ENCODE measurements around the gene TAB2. TPM values are rescaled to one million over a fixed set of nuclear protein-coding genes. Genes with fewer than 3 reads are reported as not detected.

TAB2 gene
- total and polyA plus RNA-seq, 2 of the 8 experiments (the other 6 are each of a cell fraction or from before 2014, with no cell fraction given) = 40.4 to 63.0 TPM

GRCh38 chr6:149379977-149380376 is 62.5 kb downstream of the TAB2 start:
- no peak overlapping the region for H2BK15ac ChIP-seq (ENCODE audit: low read length)
- H3K56ac ChIP-seq (replicated peaks; ENCODE audit: insufficient read length, low read depth, low read length) = no peak overlapping the region
- WGBS, 2 experiments (ENCODE audit: extremely low coverage in 1 of 2, insufficient coverage in 1 of 2, insufficient read length in 1 of 2, insufficient replicate concordance in 2 of 2, low coverage in 1 of 2, low lambda C conversion rate in 2 of 2, missing lambda C conversion rate in 1 of 2) = 89% methylated on average over 3 of the region's 3 CpGs; no CpG with 5 or more reads in 1 of the 2 experiments
- no peak overlapping the region for H2AFZ ChIP-seq (ENCODE audit: low read length)
- no peak overlapping the region for H2BK20ac ChIP-seq (ENCODE audit: low read length)
- no peaks in the 10 kb centered on the region for H3K9me3 ChIP-seq (ENCODE audit: insufficient read depth in 2 of 2, low read depth in 1 of 2, low read length in 1 of 2)
- H4K8ac ChIP-seq (ENCODE audit: extremely low read depth, insufficient read depth, low read length) = no peak overlapping the region
- H4K20me1 ChIP-seq (replicated peaks in 1 of 2; ENCODE audit: control insufficient read depth in 1 of 2, insufficient read depth in 2 of 2, low read length in 2 of 2) = no peaks in the 10 kb centered on the region
- no peak overlapping the region for H4K5ac ChIP-seq (ENCODE audit: insufficient read length, low read depth, low read length)
- H2BK5ac ChIP-seq (ENCODE audit: low read depth, low read length) = no peak overlapping the region
- H3K79me1 ChIP-seq (ENCODE audit: low read depth, low read length) = no peaks in the 10 kb centered on the region
- H3K27ac ChIP-seq (ENCODE audit: low read depth, low read length) = no peak overlapping the region
- no peak for DNase-seq (ENCODE audit: low read depth in 1 of 2, low spot score in 2 of 2)
- H3K18ac ChIP-seq (ENCODE audit: extremely low read depth, low read length) = no peak overlapping the region
- H2BK12ac ChIP-seq (ENCODE audit: low read depth, low read length) = no peak overlapping the region
- no peak overlapping the region for H3K4me3 ChIP-seq (ENCODE audit: extremely low read depth in 1 of 4, insufficient read depth in 2 of 4, low read depth in 3 of 4, low read length in 4 of 4)
- H3K4me2 ChIP-seq (ENCODE audit: insufficient read depth in 1 of 2, low read depth in 2 of 2, low read length in 2 of 2) = no peak overlapping the region
- peaks cover 10 to 35% (median 24%) of the 10 kb centered on the region in 4 experiments; a peak in 7 of 8 replicates for H3K36me3 ChIP-seq (ENCODE audit: control insufficient read depth in 2 of 4, insufficient read depth in 4 of 4, low read length in 3 of 4)
- peaks cover 0 to 14% of the 10 kb centered on the region in 2 experiments; a peak in 2 of 4 replicates for H3K79me2 ChIP-seq (ENCODE audit: control insufficient read depth in 1 of 2, insufficient read depth in 2 of 2, low read length in 2 of 2)
- FAIRE-seq = no peak
- H4K91ac ChIP-seq (replicated peaks; ENCODE audit: insufficient read length, low read length) = no peak overlapping the region
- no peak overlapping the region for H2AK5ac ChIP-seq (ENCODE audit: low read depth, low read length)
- H3K23ac ChIP-seq (ENCODE audit: insufficient read length) = no peak overlapping the region
- no peaks in the 10 kb centered on the region for H3K4me1 ChIP-seq (replicated peaks in 1 of 4; ENCODE audit: control insufficient read depth in 3 of 4, insufficient read depth in 4 of 4, low read length in 3 of 4)
- CTCF ChIA-PET (ENCODE audit: partially characterized antibody) = no interaction called here
- no peaks in the 10 kb centered on the region for H3K23me2 ChIP-seq (ENCODE audit: low read depth, low read length)
- POLR2A ChIA-PET (ENCODE audit: partially characterized antibody) = no interaction called here
- H3K9ac ChIP-seq (replicated peaks in 1 of 4; ENCODE audit: extremely low read depth in 1 of 4, low read depth in 3 of 4, low read length in 3 of 4) = no peak overlapping the region
- H3K27me3 ChIP-seq (replicated peaks in 1 of 4; ENCODE audit: control insufficient read depth in 3 of 4, extremely low read depth in 1 of 4, insufficient read depth in 3 of 4, low read length in 3 of 4) = no peaks in the 10 kb centered on the region
- no peak overlapping the region for H2BK120ac ChIP-seq (replicated peaks; ENCODE audit: low read depth, low read length)
- H3K4ac ChIP-seq (replicated peaks; ENCODE audit: insufficient read length, low read depth, low read length) = no peak overlapping the region
- H3K14ac ChIP-seq (ENCODE audit: insufficient read length) = no peak overlapping the region
- TF ChIP-seq SP4 (IDR thresholded peaks at IDR 0.05; ENCODE audit: low read length) (no peak), SP2 (IDR thresholded peaks at IDR 0.05; ENCODE audit: low read length) (no peak), YY1 (IDR thresholded peaks at IDR 0.05; ENCODE audit: low read depth, low read length) (no peak), BACH1 (IDR thresholded peaks at IDR 0.05; ENCODE audit: low read length) (no peak), USF2 (IDR thresholded peaks at IDR 0.05; ENCODE audit: low read length) (no peak), SIRT6 (IDR thresholded peaks at IDR 0.05; ENCODE audit: low read length) (no peak), PHF8 (conservative IDR thresholded peaks at IDR 0.05; ENCODE audit: low read depth, low read length) (no peak), HDAC6 (IDR thresholded peaks at IDR 0.05; ENCODE audit: low read depth, low read length) (no peak), CREB1 (IDR thresholded peaks at IDR 0.05) (no peak), RNF2 (IDR thresholded peaks at IDR 0.05; ENCODE audit: borderline replicate concordance, low read depth, low read length, missing control alignments, poor library complexity, severe bottlenecking) (no peak)
- TF ChIP-seq, protein P1, sequence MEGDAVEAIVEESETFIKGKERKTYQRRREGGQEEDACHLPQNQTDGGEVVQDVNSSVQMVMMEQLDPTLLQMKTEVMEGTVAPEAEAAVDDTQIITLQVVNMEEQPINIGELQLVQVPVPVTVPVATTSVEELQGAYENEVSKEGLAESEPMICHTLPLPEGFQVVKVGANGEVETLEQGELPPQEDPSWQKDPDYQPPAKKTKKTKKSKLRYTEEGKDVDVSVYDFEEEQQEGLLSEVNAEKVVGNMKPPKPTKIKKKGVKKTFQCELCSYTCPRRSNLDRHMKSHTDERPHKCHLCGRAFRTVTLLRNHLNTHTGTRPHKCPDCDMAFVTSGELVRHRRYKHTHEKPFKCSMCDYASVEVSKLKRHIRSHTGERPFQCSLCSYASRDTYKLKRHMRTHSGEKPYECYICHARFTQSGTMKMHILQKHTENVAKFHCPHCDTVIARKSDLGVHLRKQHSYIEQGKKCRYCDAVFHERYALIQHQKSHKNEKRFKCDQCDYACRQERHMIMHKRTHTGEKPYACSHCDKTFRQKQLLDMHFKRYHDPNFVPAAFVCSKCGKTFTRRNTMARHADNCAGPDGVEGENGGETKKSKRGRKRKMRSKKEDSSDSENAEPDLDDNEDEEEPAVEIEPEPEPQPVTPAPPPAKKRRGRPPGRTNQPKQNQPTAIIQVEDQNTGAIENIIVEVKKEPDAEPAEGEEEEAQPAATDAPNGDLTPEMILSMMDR (IDR thresholded peaks at IDR 0.05; ENCODE audit: control extremely low read depth in 1 of 3, insufficient read depth in 1 of 3, low read depth in 1 of 3, low read length in 3 of 3) = no peak
